ENCODE measurements around the gene RAMP3.
"Not testable (repeated sequence)": the region's sequence is repeated elsewhere in the genome, so short reads cannot be mapped to it uniquely, and the experiment has no call there.

Gene RAMP3

GRCh38 chr7:45196374-45196773, 38.8 kb downstream of the RAMP3 start:
- no peak for DNase-seq (ENCODE audit: low spot score)

- DNase-seq (ENCODE audit: low spot score), result no peak
Measured at GRCh38 chr7:45197461-45197860, 39.9 kb downstream of the RAMP3 start.

GRCh38 chr7:45198986-45199385, 41.4 kb downstream of the RAMP3 start:
- no peak for DNase-seq (ENCODE audit: low spot score)

GRCh38 chr7:45199506-45199905, 41.9 kb downstream of the RAMP3 start:
- DNase-seq (ENCODE audit: low spot score), result no peak

- no peak for DNase-seq (ENCODE audit: low spot score)
Measured at GRCh38 chr7:45202625-45203024, 45.0 kb downstream of the RAMP3 start.

GRCh38 chr7:45203036-45203435, 45.4 kb downstream of the RAMP3 start:
- DNase-seq (ENCODE audit: low spot score), result no peak

- no peak for DNase-seq (ENCODE audit: low spot score)
Measured at GRCh38 chr7:45203459-45203858, 45.9 kb downstream of the RAMP3 start.

- no peak for DNase-seq (ENCODE audit: low spot score)
Measured at GRCh38 chr7:45203936-45204445, 46.4 kb downstream of the RAMP3 start.

GRCh38 chr7:45206266-45206665, 48.7 kb downstream of the RAMP3 start:
- DNase-seq (ENCODE audit: low spot score), result not testable (repeated sequence)

GRCh38 chr7:45209909-45210308, 52.3 kb downstream of the RAMP3 start:
- not testable (repeated sequence) for DNase-seq (ENCODE audit: low spot score)

- no peak for DNase-seq (ENCODE audit: low spot score)
Measured at GRCh38 chr7:45211066-45211465, 53.5 kb downstream of the RAMP3 start.

- no peak for DNase-seq (ENCODE audit: low spot score)
Measured at GRCh38 chr7:45211958-45212357, 54.4 kb downstream of the RAMP3 start.

- DNase-seq (ENCODE audit: low spot score), result no peak
Measured at GRCh38 chr7:45212606-45213005, 55.0 kb downstream of the RAMP3 start.

- DNase-seq (ENCODE audit: low spot score), result no peak
Measured at GRCh38 chr7:45215601-45216062, 58.0 kb downstream of the RAMP3 start.

- no peak for DNase-seq (ENCODE audit: low spot score)
Measured at GRCh38 chr7:45216181-45216580, 58.6 kb downstream of the RAMP3 start.

GRCh38 chr7:45216622-45217165, 59.1 kb downstream of the RAMP3 start:
- DNase-seq (ENCODE audit: low spot score), result no peak

- peak; percentile 21 for DNase-seq (ENCODE audit: low spot score)
Measured at GRCh38 chr7:45217358-45217757, 59.8 kb downstream of the RAMP3 start.

- no peak for DNase-seq (ENCODE audit: low spot score)
Measured at GRCh38 chr7:45219130-45219529, 61.5 kb downstream of the RAMP3 start.

- no peak for DNase-seq (ENCODE audit: low spot score)
Measured at GRCh38 chr7:45219801-45220435, 62.3 kb downstream of the RAMP3 start.

- DNase-seq (ENCODE audit: low spot score), result no peak
Measured at GRCh38 chr7:45220846-45221618, 63.4 kb downstream of the RAMP3 start.

- DNase-seq (ENCODE audit: low spot score), result no peak
Measured at GRCh38 chr7:45221896-45222604, 64.5 kb downstream of the RAMP3 start.

- DNase-seq (ENCODE audit: low spot score), result no peak
Measured at GRCh38 chr7:45223078-45223477, 65.5 kb downstream of the RAMP3 start.
